C4-2B (cell line): Measurements from ENCODE around the gene KCNIP1.

Experiments
- CTCF ChIP-seq: fragments of 450-650 bp; conservative IDR thresholded peaks from 2 replicates; pipeline ENCODE4 v1.5.1; 2017; ENCODE audit warnings: mild to moderate bottlenecking
- ZFX ChIP-seq: fragments of 450-650 bp; IDR thresholded peaks from 2 replicates; pipeline ENCODE4 v1.6.1; 2017

- TF ChIP-seq CTCF (no peak), ZFX (no peak)
These were observed 66.7 kb downstream of the KCNIP1 start for GRCh38 chr5:170570476-170570875.
